Nephron progenitor cell (in vitro differentiated cells): ENCODE measurements around the gene EPAS1.

Experiments
- DNase-seq: peaks from one replicate; pipeline ENCODE4 v3.0.0; 2021
- H3K27ac Mint-ChIP-seq: 2 replicates; pipeline ENCODE4 v1.8.0; 2021; ENCODE audit warnings: mild to moderate bottlenecking, moderate library complexity, mixed read lengths
- H3K27me3 Mint-ChIP-seq: 2 replicates; pipeline ENCODE4 v1.8.0; 2021; ENCODE audit warnings: mild to moderate bottlenecking, low read depth, mixed read lengths; ENCODE audit not compliant: poor library complexity
- H3K36me3 Mint-ChIP-seq: 2 replicates; pipeline ENCODE4 v1.8.0; 2021; ENCODE audit warnings: low read depth, mixed read lengths
- H3K4me1 Mint-ChIP-seq: 2 replicates; pipeline ENCODE4 v1.8.0; 2021; ENCODE audit warnings: mixed read lengths
- H3K4me3 Mint-ChIP-seq: 2 replicates; pipeline ENCODE4 v1.8.0; 2021; ENCODE audit warnings: mild to moderate bottlenecking, moderate library complexity, mixed read lengths
- H3K9me3 Mint-ChIP-seq: 2 replicates; pipeline ENCODE4 v1.8.0; 2021; ENCODE audit warnings: mild to moderate bottlenecking, moderate library complexity, mixed read lengths
- CTCF ChIP-seq: fragments of 200-600 bp; sonication (generic); IDR thresholded peaks from 2 replicates; pipeline ENCODE4 v1.5.0; 2021; ENCODE audit warnings: antibody characterized with exemption

EPAS1 gene

GRCh38 chr2:46407852-46408455 lies 110.7 kb downstream of the EPAS1 start:
- Mint-ChIP-seq H3K27me3 (peaks cover 10% of the 10 kb centered on the region), H3K4me3 (no peak overlapping the region), H3K4me1 (peaks cover 9% of the 10 kb centered on the region), H3K36me3 (no peaks in the 10 kb centered on the region), H3K9me3 (no peaks in the 10 kb centered on the region), H3K27ac (no peak overlapping the region)
- DNase-seq, result no peak
- TF ChIP-seq CTCF, result no peak

- no peak overlapping the region for H3K27ac Mint-ChIP-seq
- no peak for DNase-seq
- H3K4me3 Mint-ChIP-seq, result no peak overlapping the region
- H3K9me3 Mint-ChIP-seq, result no peaks in the 10 kb centered on the region
- no peak for TF ChIP-seq CTCF
- no peaks in the 10 kb centered on the region for H3K36me3 Mint-ChIP-seq
- peaks cover 9% of the 10 kb centered on the region for H3K4me1 Mint-ChIP-seq
- peaks cover 9% of the 10 kb centered on the region for H3K27me3 Mint-ChIP-seq
These were observed 112.5 kb downstream of the EPAS1 start for GRCh38 chr2:46409756-46410155.

GRCh38 chr2:46410273-46411244 lies 113.4 kb downstream of the EPAS1 start:
- no peak for TF ChIP-seq CTCF
- H3K36me3 Mint-ChIP-seq, result no peaks in the 10 kb centered on the region
- peaks cover 9% of the 10 kb centered on the region for H3K27me3 Mint-ChIP-seq
- no peak overlapping the region for H3K4me3 Mint-ChIP-seq
- H3K27ac Mint-ChIP-seq, result no peak overlapping the region
- no peak for DNase-seq
- peaks cover 9% of the 10 kb centered on the region for H3K4me1 Mint-ChIP-seq
- peaks cover 5% of the 10 kb centered on the region for H3K9me3 Mint-ChIP-seq

- Mint-ChIP-seq H3K27me3 (peaks cover 9% of the 10 kb centered on the region), H3K9me3 (peaks cover 12% of the 10 kb centered on the region), H3K27ac (no peak overlapping the region), H3K4me1 (peaks cover 9% of the 10 kb centered on the region), H3K4me3 (no peak overlapping the region), H3K36me3 (no peaks in the 10 kb centered on the region)
- DNase-seq, result no peak
- no peak for TF ChIP-seq CTCF
These were observed 114.0 kb downstream of the EPAS1 start for GRCh38 chr2:46411245-46411641.

GRCh38 chr2:46411985-46412384 lies 114.8 kb downstream of the EPAS1 start:
- peaks cover 9% of the 10 kb centered on the region for H3K4me1 Mint-ChIP-seq
- peaks cover 9% of the 10 kb centered on the region for H3K27me3 Mint-ChIP-seq
- no peaks in the 10 kb centered on the region for H3K36me3 Mint-ChIP-seq
- no peak overlapping the region for H3K27ac Mint-ChIP-seq
- TF ChIP-seq CTCF, result no peak
- H3K4me3 Mint-ChIP-seq, result no peak overlapping the region
- H3K9me3 Mint-ChIP-seq, result peaks cover 19% of the 10 kb centered on the region
- DNase-seq, result no peak
